ENCODE data around the gene LRP11.

- no peak for TF ChIP-seq CTCF (IDR thresholded peaks at IDR 0.05)
- TF ChIP-seq POLR2A (IDR thresholded peaks at IDR 0.05) = no peak
Observed at GRCh38 chr6:149852180-149852579, 12.0 kb downstream of the LRP11 start.

Data from lower leg skin (tissue), 3 donors.